Measurements from ENCODE around the gene TSEN34.

GRCh38 chr19:54204767-54205468 lies 13.8 kb downstream of the TSEN34 start:
- TF ChIP-seq CTCF (conservative IDR thresholded peaks at IDR 0.05; ENCODE audit: low read depth, low read length) (no peak), EZH2 (IDR thresholded peaks at IDR 0.05; ENCODE audit: borderline replicate concordance, low read depth, low read length, poor library complexity, severe bottlenecking) (no peak)
